GM19240 (cell line): ENCODE results near the gene ADGRB2.

Source experiments
- DNase-seq: peaks from one replicate; pipeline ENCODE4 v3.0.0; 2011; ENCODE audit warnings: low spot score; ENCODE audit not compliant: insufficient read length

The ADGRB2 gene

GRCh38 chr1:31681415-31681814 is 82.7 kb downstream of the ADGRB2 start:
- no peak for DNase-seq

DNA sequence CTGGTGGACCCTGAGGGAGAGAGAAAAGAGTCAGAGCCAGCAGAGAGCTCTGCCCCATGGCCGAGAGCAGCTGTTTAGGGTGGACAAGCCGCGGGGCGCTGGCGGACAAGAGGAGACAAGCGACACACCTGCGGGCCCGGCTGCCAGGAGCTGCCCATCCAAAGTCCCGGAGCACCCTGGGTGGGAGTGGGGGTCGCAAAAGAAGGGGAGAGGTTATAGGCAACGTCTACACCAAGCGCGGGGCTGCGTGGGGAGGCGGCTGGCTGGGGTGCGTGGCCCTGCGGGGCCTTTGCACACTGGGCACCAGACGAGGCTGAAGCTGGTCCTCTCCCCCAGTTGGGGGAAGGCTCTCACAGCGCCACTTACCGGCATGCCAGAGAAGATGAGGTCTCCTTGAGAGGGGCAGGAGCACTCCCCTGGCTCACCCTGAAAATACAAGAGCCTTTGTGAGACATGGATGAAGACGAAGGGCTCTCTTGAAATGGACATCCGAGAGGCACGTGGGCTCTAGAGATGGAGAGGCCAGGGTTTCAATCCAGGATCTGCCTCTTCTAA is 84.4 kb downstream of the ADGRB2 start:
- DNase-seq = no peak

GRCh38 chr1:31679091-31679490 is 85.0 kb downstream of the ADGRB2 start:
- DNase-seq = no peak

DNA sequence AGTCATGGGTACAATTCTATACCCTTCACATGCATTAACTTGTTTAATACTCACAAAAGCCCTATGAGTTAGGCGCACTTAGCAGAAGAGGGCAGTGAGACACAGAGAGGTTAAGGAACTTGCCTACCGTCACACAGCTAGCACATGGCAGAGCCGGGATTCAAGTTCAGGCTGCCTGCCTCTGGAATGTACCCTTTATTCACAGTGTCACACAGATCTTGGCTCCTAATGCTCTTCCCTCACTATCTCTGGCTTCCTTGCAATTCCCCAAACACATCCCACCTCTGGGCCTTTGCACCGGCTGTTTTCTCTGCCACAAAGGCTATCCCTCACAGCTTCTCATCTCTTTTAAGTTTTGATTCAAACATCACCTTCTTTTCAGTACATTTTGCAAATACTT is 85.5 kb downstream of the ADGRB2 start:
- DNase-seq = no peak

GRCh38 chr1:31677949-31678348 is 86.2 kb downstream of the ADGRB2 start:
- no peak for DNase-seq

DNA sequence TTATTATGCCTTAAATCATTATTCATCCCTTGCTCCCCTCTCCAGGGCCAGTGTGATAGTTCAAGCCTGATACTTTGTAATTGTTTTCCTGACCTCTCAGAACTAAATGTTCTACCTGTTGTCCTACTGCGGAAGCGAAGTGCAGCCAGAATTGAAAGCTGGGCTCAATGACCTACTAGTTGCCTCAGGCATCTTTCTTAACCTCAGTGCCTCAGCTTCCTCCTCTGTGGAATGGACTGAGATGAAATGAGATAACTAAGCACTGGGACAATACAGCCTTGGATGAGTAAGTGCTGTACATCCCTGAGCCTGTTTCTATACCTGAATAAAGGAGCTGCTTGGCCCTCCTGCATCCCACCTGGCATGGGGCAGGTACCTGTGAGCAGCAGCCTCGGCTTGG is 86.7 kb downstream of the ADGRB2 start:
- DNase-seq = no peak
